IPS-20b (cell line): Measurements from ENCODE around the gene AFF3.

Experiments
- H3K27ac ChIP-seq: one replicate; pipeline ENCODE4 v1.5.1; 2013; ENCODE audit warnings: low read length
- H3K27me3 ChIP-seq: 2 replicates; pipeline ENCODE4 v1.6.1; 2013; ENCODE audit warnings: mild to moderate bottlenecking, low read length, inconsistent platforms; ENCODE audit not compliant: insufficient read depth
- H3K36me3 ChIP-seq: 2 replicates; pipeline ENCODE4 v1.6.1; 2013; ENCODE audit warnings: low read depth, mild to moderate bottlenecking, inconsistent platforms, low read length, moderate library complexity; ENCODE audit not compliant: insufficient read depth
- H3K4me1 ChIP-seq: 2 replicates; pipeline ENCODE4 v1.6.1; 2013; ENCODE audit warnings: mild to moderate bottlenecking, control low read depth, inconsistent platforms, low read length, moderate library complexity; ENCODE audit not compliant: insufficient read depth
- H3K4me3 ChIP-seq: 2 replicates; pipeline ENCODE4 v1.5.1; 2013; ENCODE audit warnings: mild to moderate bottlenecking, low read length, inconsistent platforms
- H3K9ac ChIP-seq: 2 replicates; pipeline ENCODE4 v1.6.1; 2013; ENCODE audit warnings: low read depth, mild to moderate bottlenecking, inconsistent platforms, low read length, moderate library complexity
- H3K9me3 ChIP-seq: 2 replicates; pipeline ENCODE4 v1.6.1; 2013; ENCODE audit warnings: mild to moderate bottlenecking, low read depth, low read length, inconsistent platforms; ENCODE audit not compliant: insufficient read depth

Gene AFF3

DNA sequence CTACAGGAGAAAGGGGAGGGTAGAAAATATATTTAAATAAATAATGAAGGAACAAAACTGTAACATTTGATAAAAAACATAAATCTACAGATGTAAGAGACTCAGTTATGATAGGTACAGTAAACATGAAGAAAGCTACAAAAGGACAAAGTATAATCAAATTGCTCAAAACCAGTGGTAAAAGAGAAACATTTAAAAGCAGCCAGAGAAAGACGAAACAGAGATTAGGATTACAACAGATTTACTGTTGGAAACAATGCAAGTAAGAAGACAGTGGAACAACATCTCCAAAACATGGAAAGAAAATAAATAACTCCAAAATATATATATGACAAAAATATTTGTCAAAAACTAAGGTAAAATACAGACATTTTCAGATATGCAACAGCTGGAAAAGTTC is 344.9 kb downstream of the AFF3 start:
- Histone ChIP-seq H3K4me1 (no peaks in the 10 kb centered on the region), H3K27me3 (no peaks in the 10 kb centered on the region), H3K4me3 (no peak overlapping the region), H3K27ac (no peak overlapping the region), H3K36me3 (no peaks in the 10 kb centered on the region), H3K9ac (no peak overlapping the region), H3K9me3 (peaks cover 20% of the 10 kb centered on the region; the same call in 1 of the 2 replicates)

DNA sequence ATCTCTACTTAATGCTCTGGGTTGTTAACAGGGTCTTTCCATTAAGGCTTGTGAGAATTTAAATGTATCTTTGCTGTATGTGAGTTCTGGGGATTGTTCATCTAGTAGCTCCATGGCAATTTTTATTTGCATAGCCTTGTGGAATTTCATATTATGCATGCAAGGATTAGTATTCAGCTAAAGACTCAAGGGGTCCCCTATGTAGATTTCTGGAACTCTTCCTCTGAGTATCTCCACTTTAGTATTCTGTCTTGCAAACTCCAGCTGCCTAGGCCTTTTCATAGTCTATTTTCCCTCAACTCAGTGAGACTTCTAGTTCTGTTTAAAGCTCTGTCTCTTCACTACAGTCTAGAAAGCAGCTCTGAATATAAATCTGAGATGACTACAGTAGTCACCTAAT is 348.0 kb downstream of the AFF3 start:
- H3K9me3 ChIP-seq: peaks cover 20% of the 10 kb centered on the region; the same call in 1 of the 2 replicates
- no peak overlapping the region for H3K27ac ChIP-seq
- H3K9ac ChIP-seq: no peak overlapping the region
- H3K4me3 ChIP-seq: no peak overlapping the region
- no peaks in the 10 kb centered on the region for H3K36me3 ChIP-seq
- no peaks in the 10 kb centered on the region for H3K4me1 ChIP-seq
- H3K27me3 ChIP-seq: no peaks in the 10 kb centered on the region

DNA sequence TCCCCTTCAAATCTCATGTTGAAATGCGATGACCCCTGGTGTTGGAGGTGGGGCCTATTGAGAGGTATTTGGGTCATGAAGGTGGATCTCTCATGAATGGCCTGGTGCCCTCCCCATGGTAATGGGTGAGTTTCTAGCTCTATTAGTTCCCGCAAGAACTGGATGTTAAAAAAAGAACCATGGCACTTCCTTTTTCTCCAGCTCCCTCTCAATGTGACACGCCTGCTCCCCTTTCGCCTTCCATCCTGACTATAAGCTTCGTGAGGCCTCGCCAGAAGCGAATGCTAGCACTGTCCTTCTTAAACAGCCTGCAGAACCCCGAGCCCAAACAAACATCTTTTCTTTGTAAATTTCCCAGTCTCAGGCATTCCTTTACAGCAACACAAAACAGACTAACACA is 349.4 kb downstream of the AFF3 start:
- Histone ChIP-seq H3K27me3 (no peaks in the 10 kb centered on the region), H3K36me3 (no peaks in the 10 kb centered on the region), H3K9ac (no peak overlapping the region), H3K9me3 (peaks cover 18% of the 10 kb centered on the region; the same call in 1 of the 2 replicates), H3K4me1 (no peaks in the 10 kb centered on the region), H3K4me3 (no peak overlapping the region), H3K27ac (no peak overlapping the region)

DNA sequence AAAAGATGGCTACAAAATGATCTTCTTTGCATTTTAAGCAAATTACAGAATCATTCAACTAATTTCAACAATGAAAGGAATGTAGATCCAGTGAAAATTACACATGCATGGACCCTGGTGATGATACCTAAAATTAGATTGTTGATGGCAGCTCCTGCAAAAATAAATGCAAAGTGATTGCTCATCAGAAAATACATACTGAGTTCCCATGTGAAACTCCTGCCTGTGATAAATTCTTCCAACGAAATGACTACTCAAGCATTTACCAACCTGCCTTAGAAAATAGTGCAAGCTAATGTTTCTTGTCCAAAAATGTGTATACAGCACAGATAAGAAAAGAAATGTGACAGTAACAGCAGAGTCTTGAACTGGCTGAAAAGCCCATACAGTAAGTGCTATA is 352.5 kb downstream of the AFF3 start:
- H3K27me3 ChIP-seq: no peaks in the 10 kb centered on the region
- H3K9me3 ChIP-seq: no peaks in the 10 kb centered on the region
- no peaks in the 10 kb centered on the region for H3K36me3 ChIP-seq
- no peak overlapping the region for H3K9ac ChIP-seq
- H3K4me3 ChIP-seq: no peak overlapping the region
- H3K27ac ChIP-seq: no peak overlapping the region
- H3K4me1 ChIP-seq: no peaks in the 10 kb centered on the region

DNA sequence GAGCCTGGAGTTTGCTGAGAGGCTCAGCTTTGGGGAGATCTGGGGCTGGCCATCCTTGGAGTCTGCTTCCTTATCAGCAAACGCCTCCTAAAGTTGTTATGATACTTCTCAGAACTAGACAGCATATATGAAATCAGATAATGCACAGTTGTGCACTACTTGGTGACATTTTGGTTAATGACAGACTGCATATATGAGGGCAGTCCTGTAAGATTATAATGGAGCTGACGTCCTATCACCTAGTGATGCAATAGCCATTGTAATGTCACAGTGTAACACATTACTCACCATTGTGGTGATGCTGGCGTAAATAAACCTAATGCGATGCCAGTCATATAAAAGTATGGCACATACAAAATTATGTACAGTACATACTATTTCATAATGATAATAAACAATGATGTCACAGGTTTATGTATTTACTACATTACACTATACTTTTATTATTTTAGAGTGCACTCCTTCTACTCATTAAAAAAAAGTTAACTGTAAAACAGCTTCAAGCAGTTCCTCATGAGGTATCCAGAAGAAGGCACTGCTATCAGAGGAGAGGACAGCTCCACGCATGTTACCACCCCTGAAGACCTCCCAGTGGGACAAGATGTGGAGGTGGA is 354.5 kb downstream of the AFF3 start:
- Histone ChIP-seq H3K36me3 (no peaks in the 10 kb centered on the region), H3K4me1 (no peaks in the 10 kb centered on the region), H3K4me3 (no peak overlapping the region), H3K9ac (no peak overlapping the region), H3K27ac (no peak overlapping the region), H3K27me3 (no peaks in the 10 kb centered on the region), H3K9me3 (no peaks in the 10 kb centered on the region)

DNA sequence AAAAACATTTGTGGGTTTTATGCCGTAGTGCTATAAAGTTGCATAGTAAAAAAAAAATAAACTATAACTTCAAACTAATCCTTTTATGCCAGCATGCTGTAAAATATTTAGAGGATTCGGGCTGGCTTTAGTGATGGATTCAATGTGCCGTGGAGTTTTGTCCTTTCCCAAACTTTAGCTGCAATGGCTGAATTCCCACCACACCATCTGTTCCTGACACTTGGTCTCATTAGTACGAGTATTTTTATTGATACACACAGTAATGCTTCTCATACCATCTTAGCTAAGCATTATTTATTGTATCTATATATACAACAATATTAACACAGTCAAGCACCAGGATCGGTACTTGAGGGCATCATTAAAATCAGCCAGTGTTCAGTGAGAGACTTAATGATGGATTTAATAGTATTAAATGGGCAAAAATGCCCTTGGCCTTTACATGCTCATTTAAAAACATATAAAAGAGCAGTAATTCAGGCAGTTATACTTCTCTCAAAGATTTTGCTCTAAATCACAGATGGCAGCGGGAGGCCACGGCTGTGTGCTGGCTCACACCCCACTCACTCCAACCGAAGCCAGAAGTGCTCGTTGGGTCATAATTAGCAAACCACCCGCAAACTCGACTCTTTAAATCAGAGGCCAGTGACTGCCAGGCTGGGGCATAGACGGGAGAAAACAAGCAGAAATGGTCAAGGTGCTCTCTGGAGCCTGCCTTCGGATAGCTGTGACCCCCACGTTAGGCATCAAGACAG is 355.6 kb downstream of the AFF3 start:
- Histone ChIP-seq H3K9me3 (no peaks in the 10 kb centered on the region), H3K9ac (no peak overlapping the region), H3K36me3 (no peaks in the 10 kb centered on the region), H3K4me1 (no peaks in the 10 kb centered on the region), H3K4me3 (no peak overlapping the region), H3K27me3 (no peaks in the 10 kb centered on the region), H3K27ac (no peak overlapping the region)

DNA sequence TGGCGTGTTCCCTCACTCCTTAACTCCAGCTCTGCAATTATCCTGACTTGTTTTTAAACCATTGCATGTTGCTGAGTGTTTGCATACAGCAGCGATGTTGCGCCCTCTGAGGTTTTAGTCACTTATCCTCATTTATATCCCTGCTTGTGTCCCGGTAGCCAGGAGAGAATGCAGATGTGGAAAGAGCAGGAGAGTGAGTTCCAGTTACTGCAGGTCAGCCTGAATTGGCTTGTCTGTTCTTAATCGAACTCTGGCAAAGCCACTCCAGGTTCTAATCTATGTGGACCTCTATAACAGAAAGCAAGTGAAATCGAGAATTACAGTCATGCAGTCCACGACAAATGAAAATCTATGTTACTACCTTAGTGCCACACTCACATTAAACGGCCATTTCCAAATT is 357.4 kb downstream of the AFF3 start:
- Histone ChIP-seq H3K4me3 (no peak overlapping the region), H3K9ac (no peak overlapping the region), H3K27ac (no peak overlapping the region), H3K4me1 (no peaks in the 10 kb centered on the region), H3K27me3 (no peaks in the 10 kb centered on the region), H3K9me3 (no peaks in the 10 kb centered on the region), H3K36me3 (no peaks in the 10 kb centered on the region)

GRCh38 chr2:99784282-99784681 is 358.1 kb downstream of the AFF3 start:
- Histone ChIP-seq H3K27me3 (no peaks in the 10 kb centered on the region), H3K9me3 (no peaks in the 10 kb centered on the region), H3K4me1 (no peaks in the 10 kb centered on the region)

DNA sequence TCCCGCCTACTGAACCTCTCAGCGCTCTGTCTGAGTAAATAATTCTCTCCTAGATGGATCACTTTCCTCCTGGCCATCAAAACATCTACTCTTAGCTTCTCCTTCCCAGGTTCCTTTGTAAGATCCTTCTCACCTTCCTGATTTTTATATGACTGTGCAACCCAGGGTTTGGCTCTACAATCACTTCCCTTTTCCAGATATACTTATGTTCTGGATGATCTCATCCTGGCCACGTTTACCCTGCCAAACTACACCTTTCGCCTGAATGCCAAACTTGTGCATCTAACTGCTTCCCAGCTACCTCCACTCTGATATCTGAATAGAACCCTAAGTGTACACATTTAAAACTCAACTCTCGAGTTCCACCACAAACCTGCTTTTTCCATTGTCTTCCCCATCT is 362.1 kb downstream of the AFF3 start:
- peaks cover 6% of the 10 kb centered on the region; the same call in 1 of the 2 replicates for H3K9me3 ChIP-seq
- no peaks in the 10 kb centered on the region for H3K36me3 ChIP-seq
- H3K4me1 ChIP-seq: peaks cover 4% of the 10 kb centered on the region
- no peaks in the 10 kb centered on the region for H3K27me3 ChIP-seq
- H3K4me3 ChIP-seq: no peak overlapping the region
- no peak overlapping the region for H3K9ac ChIP-seq
- H3K27ac ChIP-seq: no peak overlapping the region

More at GRCh38 chr2:99784282-99784681, 358.1 kb downstream of the AFF3 start:
- H3K36me3 ChIP-seq: no peaks in the 10 kb centered on the region
- no peak overlapping the region for H3K4me3 ChIP-seq
- H3K9ac ChIP-seq: no peak overlapping the region
- no peak overlapping the region for H3K27ac ChIP-seq

DNA sequence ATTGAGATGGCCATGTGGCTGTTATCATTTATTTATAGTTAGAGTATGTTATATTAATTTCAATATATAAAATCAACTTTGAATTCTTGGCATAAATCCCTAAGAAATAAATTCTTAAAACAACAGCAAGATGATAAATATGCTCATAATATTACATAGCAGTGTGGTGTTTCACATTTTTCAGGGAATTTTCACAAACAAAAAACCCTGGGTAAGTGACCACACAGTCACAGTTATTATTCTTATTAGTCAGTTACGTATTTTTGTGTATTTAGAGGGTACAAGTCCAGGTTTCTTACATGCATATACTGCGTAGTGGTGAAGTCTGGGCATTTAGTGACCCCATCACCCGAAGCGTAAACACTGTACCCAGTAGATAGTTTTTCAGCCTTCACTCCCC is 363.1 kb downstream of the AFF3 start:
- Histone ChIP-seq H3K9me3 (peaks cover 6% of the 10 kb centered on the region; the same call in 1 of the 2 replicates), H3K4me1 (peaks cover 4% of the 10 kb centered on the region), H3K27me3 (no peaks in the 10 kb centered on the region), H3K36me3 (no peaks in the 10 kb centered on the region), H3K9ac (no peak overlapping the region), H3K4me3 (no peak overlapping the region), H3K27ac (no peak overlapping the region)

GRCh38 chr2:99777656-99778290 is 364.6 kb downstream of the AFF3 start:
- H3K27ac ChIP-seq: no peak overlapping the region
- H3K9ac ChIP-seq: no peak overlapping the region
- no peaks in the 10 kb centered on the region for H3K27me3 ChIP-seq
- no peak overlapping the region for H3K4me3 ChIP-seq
- no peaks in the 10 kb centered on the region for H3K36me3 ChIP-seq
- peaks cover 4% of the 10 kb centered on the region for H3K4me1 ChIP-seq
- peaks cover 6% of the 10 kb centered on the region; the same call in 1 of the 2 replicates for H3K9me3 ChIP-seq
